ENCODE measurements around the gene KL. TPM values are rescaled to one million over a fixed set of nuclear protein-coding genes. Genes with fewer than 3 reads are reported as not detected.

KL gene
- total RNA-seq, 1 experiment from 2014 or later: 1.3 TPM

DNA sequence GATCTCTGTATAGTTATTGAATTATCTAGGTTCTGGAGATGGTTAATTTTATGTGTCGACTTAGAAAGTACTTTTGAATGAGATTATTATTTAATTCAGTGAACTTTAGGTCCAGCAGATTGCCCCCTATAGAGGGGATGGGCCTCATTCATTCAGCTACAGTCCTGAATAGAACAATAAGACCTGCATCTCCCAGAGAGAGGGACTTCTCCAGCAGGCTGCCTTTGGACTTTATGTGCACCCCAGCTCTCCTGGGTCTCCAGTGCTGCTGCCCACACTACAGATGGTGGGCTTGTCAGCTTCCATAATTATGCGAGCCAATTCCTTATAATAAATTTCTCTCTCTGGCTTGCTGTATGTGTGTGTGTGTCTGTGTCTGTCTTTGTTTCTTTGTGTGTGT, 39.3 kb upstream of the KL start:
- Mint-ChIP-seq H3K27ac (ENCODE audit: unreplicated experiment) (no peak overlapping the region), H3K36me3 (ENCODE audit: insufficient read depth, unreplicated experiment) (no peaks in the 10 kb centered on the region), H3K9me3 (ENCODE audit: unreplicated experiment) (no peaks in the 10 kb centered on the region), H3K4me3 (ENCODE audit: unreplicated experiment) (no peak overlapping the region), H3K27me3 (ENCODE audit: insufficient read depth, unreplicated experiment) (no peaks in the 10 kb centered on the region), H3K4me1 (ENCODE audit: low read depth, unreplicated experiment) (no peaks in the 10 kb centered on the region)
- no peaks in the 10 kb centered on the region for H3K27me3 ChIP-seq (replicated peaks; ENCODE audit: control insufficient read depth, insufficient read depth, low read length)
- ChIA-PET POLR2A (no interaction called here), CTCF (no interaction called here)
- DNase-seq: no peak
- intact Hi-C loops (cut with micrococcal nuclease; ENCODE audit: unreplicated experiment): no loop called here
- H3K4me3 ChIP-seq (ENCODE audit: low read depth, low read length): no peak overlapping the region
- no peaks in the 10 kb centered on the region for H3K9me3 ChIP-seq
- no TSS peak for BruUV-seq (replicated peaks)
- H3K4me1 ChIP-seq: no peaks in the 10 kb centered on the region
- no peaks in the 10 kb centered on the region for H3K36me3 ChIP-seq (ENCODE audit: control insufficient read depth, insufficient read depth, low read length)
- TF ChIP-seq CTCF (IDR thresholded peaks at IDR 0.05; ENCODE audit: insufficient read depth in 1 of 2, low read depth in 1 of 2, low read length in 1 of 2, severe bottlenecking in 1 of 2, unreplicated experiment in 1 of 2): no peak

DNA sequence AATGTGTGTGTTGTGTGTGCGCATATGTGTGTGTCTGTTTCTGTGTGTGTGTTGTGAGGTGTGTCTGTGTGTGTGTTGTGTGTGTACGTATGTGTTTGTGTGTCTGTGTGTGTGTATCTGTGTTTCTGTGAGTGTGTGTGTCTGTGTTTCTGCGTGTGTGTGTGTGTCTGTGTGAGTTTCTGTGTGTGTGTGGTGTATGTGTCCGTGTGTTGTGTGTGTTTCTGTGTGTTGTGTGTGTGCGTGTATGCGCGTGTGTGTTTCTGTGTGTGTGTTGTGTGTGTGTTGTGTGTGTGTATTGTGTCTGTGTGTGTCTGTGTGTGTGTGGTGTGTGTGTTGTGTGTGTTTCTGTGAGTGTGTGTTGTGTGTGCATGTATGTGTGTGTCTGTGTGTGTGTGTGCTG, 38.9 kb upstream of the KL start:
- H3K9me3 ChIP-seq: no peaks in the 10 kb centered on the region

DNA sequence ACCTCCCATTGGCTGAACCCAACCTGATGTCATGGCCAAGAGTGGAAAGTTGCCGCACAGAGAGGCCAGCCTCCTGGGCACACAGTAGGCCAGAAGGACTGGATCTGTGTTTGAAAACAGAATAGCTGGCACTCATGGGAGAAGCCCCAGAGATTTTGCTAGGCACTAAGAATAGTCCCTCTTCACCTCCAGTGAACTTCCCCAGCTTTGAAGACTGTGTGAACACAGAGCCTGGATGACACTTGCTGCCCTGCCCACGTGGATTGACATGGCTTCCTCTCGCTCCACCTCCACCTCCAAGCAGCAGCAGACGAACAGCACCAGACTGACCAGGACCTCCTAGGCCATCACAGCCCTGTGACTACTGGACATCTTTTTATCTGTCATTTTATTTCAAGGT, 37.9 kb upstream of the KL start:
- H3K27me3 ChIP-seq (replicated peaks; ENCODE audit: control insufficient read depth, insufficient read depth, low read length): no peaks in the 10 kb centered on the region
- POLR2A ChIA-PET: no interaction called here
- H3K9me3 ChIP-seq: no peaks in the 10 kb centered on the region
- intact Hi-C loops (cut with micrococcal nuclease; ENCODE audit: unreplicated experiment): no loop called here
- Mint-ChIP-seq H3K27ac (ENCODE audit: unreplicated experiment) (no peak overlapping the region), H3K4me1 (ENCODE audit: low read depth, unreplicated experiment) (no peaks in the 10 kb centered on the region), H3K27me3 (ENCODE audit: insufficient read depth, unreplicated experiment) (no peaks in the 10 kb centered on the region), H3K36me3 (ENCODE audit: insufficient read depth, unreplicated experiment) (no peaks in the 10 kb centered on the region), H3K4me3 (ENCODE audit: unreplicated experiment) (no peak overlapping the region), H3K9me3 (ENCODE audit: unreplicated experiment) (no peaks in the 10 kb centered on the region)
- CTCF ChIA-PET: no interaction called here
- H3K4me1 ChIP-seq: no peaks in the 10 kb centered on the region
- no peaks in the 10 kb centered on the region for H3K36me3 ChIP-seq (ENCODE audit: control insufficient read depth, insufficient read depth, low read length)
- TF ChIP-seq CTCF (IDR thresholded peaks at IDR 0.05; ENCODE audit: insufficient read depth in 1 of 2, low read depth in 1 of 2, low read length in 1 of 2, severe bottlenecking in 1 of 2, unreplicated experiment in 1 of 2): no peak
- BruUV-seq (replicated peaks): no TSS peak
- DNase-seq: no peak
- H3K4me3 ChIP-seq (ENCODE audit: low read depth, low read length): no peak overlapping the region

More for the DNA sequence above, 38.9 kb upstream of the KL start:
- ChIA-PET POLR2A (no interaction called here), CTCF (no interaction called here)
- Mint-ChIP-seq H3K27me3 (ENCODE audit: insufficient read depth, unreplicated experiment) (no peaks in the 10 kb centered on the region), H3K36me3 (ENCODE audit: insufficient read depth, unreplicated experiment) (no peaks in the 10 kb centered on the region), H3K4me1 (ENCODE audit: low read depth, unreplicated experiment) (no peaks in the 10 kb centered on the region), H3K27ac (ENCODE audit: unreplicated experiment) (no peak overlapping the region), H3K9me3 (ENCODE audit: unreplicated experiment) (no peaks in the 10 kb centered on the region), H3K4me3 (ENCODE audit: unreplicated experiment) (no peak overlapping the region)
- no peak overlapping the region for H3K4me3 ChIP-seq (ENCODE audit: low read depth, low read length)
- intact Hi-C loops (cut with micrococcal nuclease; ENCODE audit: unreplicated experiment): no loop called here
- no peaks in the 10 kb centered on the region for H3K27me3 ChIP-seq (replicated peaks; ENCODE audit: control insufficient read depth, insufficient read depth, low read length)
- no peaks in the 10 kb centered on the region for H3K36me3 ChIP-seq (ENCODE audit: control insufficient read depth, insufficient read depth, low read length)
- no TSS peak for BruUV-seq (replicated peaks)
- no peaks in the 10 kb centered on the region for H3K4me1 ChIP-seq
- no peak for DNase-seq
- TF ChIP-seq CTCF (IDR thresholded peaks at IDR 0.05; ENCODE audit: insufficient read depth in 1 of 2, low read depth in 1 of 2, low read length in 1 of 2, severe bottlenecking in 1 of 2, unreplicated experiment in 1 of 2): no peak
